Kidney glomerular epithelial cell (primary cell): ENCODE results near the gene TMEM255B.

ENCODE experiments used
- DNase-seq: peaks from one replicate; lab custom pipeline; 2025; lab: John Stamatoyannopoulos, UW

TMEM255B gene

GRCh38 chr13:113768018-113768905 is 9.2 kb downstream of the TMEM255B start:
- no peak for DNase-seq

- DNase-seq = no peak
Observed at GRCh38 chr13:113769106-113769505, 10.1 kb downstream of the TMEM255B start.

- no peak for DNase-seq
Observed at GRCh38 chr13:113769881-113770280, 10.9 kb downstream of the TMEM255B start.

GRCh38 chr13:113770441-113770840 is 11.4 kb downstream of the TMEM255B start:
- DNase-seq = no peak

GRCh38 chr13:113770937-113771336 is 11.9 kb downstream of the TMEM255B start:
- DNase-seq = no peak

- DNase-seq = no peak
Observed at GRCh38 chr13:113771709-113772331, 12.8 kb downstream of the TMEM255B start.

- no peak for DNase-seq
Observed at GRCh38 chr13:113774177-113775107, 15.4 kb downstream of the TMEM255B start.

GRCh38 chr13:113775451-113776145 is 16.6 kb downstream of the TMEM255B start:
- no peak for DNase-seq

- DNase-seq = no peak
Observed at GRCh38 chr13:113776231-113777125, 17.5 kb downstream of the TMEM255B start.

GRCh38 chr13:113777311-113778260 is 18.6 kb downstream of the TMEM255B start:
- no peak for DNase-seq

GRCh38 chr13:113781571-113781970 is 22.5 kb downstream of the TMEM255B start:
- DNase-seq = no peak

- DNase-seq = no peak
Observed at GRCh38 chr13:113782472-113782871, 23.4 kb downstream of the TMEM255B start.

GRCh38 chr13:113783200-113783881 is 24.3 kb downstream of the TMEM255B start:
- no peak for DNase-seq

GRCh38 chr13:113783966-113784644 is 25.1 kb downstream of the TMEM255B start:
- no peak for DNase-seq

- no peak for DNase-seq
Observed at GRCh38 chr13:113784645-113785024, 25.6 kb downstream of the TMEM255B start.

- DNase-seq = peak; percentile 79
Observed at GRCh38 chr13:113785051-113786010, 26.3 kb downstream of the TMEM255B start.

- DNase-seq = no peak
Observed at GRCh38 chr13:113786262-113786841, 27.3 kb downstream of the TMEM255B start.
